NT2/D1 (cell line): ENCODE results near the gene SEPTIN8.

Experiments
- DNase-seq: peaks from one replicate; pipeline ENCODE4 v3.0.0-alpha.2; 2011; ENCODE audit warnings: low read depth, low spot score
- H3K27me3 ChIP-seq: 2 replicates; pipeline ENCODE4 v1.6.0; 2011; ENCODE audit warnings: mild to moderate bottlenecking; ENCODE audit not compliant: insufficient read length, insufficient read depth
- H3K36me3 ChIP-seq: 2 replicates; pipeline ENCODE4 v1.6.1; 2011; ENCODE audit warnings: mild to moderate bottlenecking, low read length, mixed read lengths; ENCODE audit not compliant: insufficient read depth, insufficient read length
- H3K4me1 ChIP-seq: 2 replicates; pipeline ENCODE4 v1.5.1; 2011; ENCODE audit not compliant: insufficient read depth, insufficient read length
- H3K4me3 ChIP-seq: 2 replicates; pipeline ENCODE4 v1.5.1; 2011; ENCODE audit warnings: low read depth; ENCODE audit not compliant: insufficient read length
- H3K9ac ChIP-seq: 2 replicates; pipeline ENCODE4 v1.6.0; 2011; ENCODE audit warnings: low read depth; ENCODE audit not compliant: insufficient read length
- H3K9me3 ChIP-seq: 2 replicates; pipeline ENCODE4 v1.5.1; 2011; ENCODE audit warnings: mild to moderate bottlenecking, low read length; ENCODE audit not compliant: insufficient read depth
- SUZ12 ChIP-seq: IDR thresholded peaks from 2 replicates; pipeline ENCODE4 v1.6.1; 2011; ENCODE audit not compliant: insufficient read length, insufficient read depth; ENCODE audit errors: extremely low read depth
- YY1 ChIP-seq: IDR thresholded peaks from 2 replicates; pipeline ENCODE4 v1.6.1; 2011; ENCODE audit not compliant: insufficient read length, insufficient read depth
- ZNF274 ChIP-seq: IDR thresholded peaks from 2 replicates; pipeline ENCODE4 v1.6.1; 2011; ENCODE audit warnings: mild to moderate bottlenecking, low read depth, low read length

The SEPTIN8 gene

DNA sequence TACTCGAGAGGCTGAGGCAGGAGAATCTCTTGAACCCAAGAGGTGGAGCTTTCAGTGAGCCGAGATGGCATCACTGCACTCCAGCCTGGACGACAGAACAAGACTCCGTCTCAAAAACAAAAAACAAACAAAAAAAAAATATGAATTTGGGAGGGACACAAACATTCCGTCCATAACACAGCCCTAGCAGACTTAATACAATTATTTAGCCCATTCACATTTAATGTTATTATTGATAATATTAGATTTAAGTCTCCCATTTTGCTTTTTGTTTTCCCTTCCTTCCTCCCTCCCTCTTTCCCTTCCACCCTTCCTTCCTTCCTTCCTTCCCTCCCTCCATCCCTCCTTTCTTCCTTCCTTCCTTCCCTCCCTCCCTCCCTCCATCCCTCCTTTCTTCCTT lies 34.4 kb downstream of the SEPTIN8 start:
- no peaks in the 10 kb centered on the region for H3K36me3 ChIP-seq
- H3K27me3 ChIP-seq = peaks cover 25% of the 10 kb centered on the region
- no peaks in the 10 kb centered on the region for H3K4me1 ChIP-seq
- TF ChIP-seq SUZ12 = no peak
- no peak for TF ChIP-seq YY1
- TF ChIP-seq ZNF274 = no peak
- no peak for DNase-seq
- H3K9me3 ChIP-seq = no peaks in the 10 kb centered on the region; the same call in 1 of the 2 replicates
- no peak overlapping the region for H3K9ac ChIP-seq
- H3K4me3 ChIP-seq = no peak overlapping the region

DNA sequence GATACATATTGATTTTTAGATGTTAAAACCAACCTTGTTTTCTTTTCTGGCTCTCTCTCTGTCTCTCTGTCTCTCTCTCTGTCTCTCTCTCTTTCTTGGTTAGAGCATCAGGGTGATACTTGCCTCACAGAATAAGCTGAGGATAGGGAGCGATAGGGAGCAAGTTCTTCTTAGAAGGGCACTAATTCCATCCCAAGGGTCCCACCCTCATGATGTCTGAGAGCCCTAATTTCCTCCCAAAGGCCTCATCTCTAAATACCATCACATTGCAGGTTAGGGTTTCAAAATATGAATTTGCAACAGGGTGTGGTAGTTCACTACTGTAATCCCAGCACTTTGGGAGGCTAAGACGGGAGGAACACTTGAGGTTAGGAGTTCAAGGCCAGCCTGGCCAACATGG lies 34.9 kb downstream of the SEPTIN8 start:
- H3K4me3 ChIP-seq = no peak overlapping the region
- no peaks in the 10 kb centered on the region for H3K36me3 ChIP-seq
- TF ChIP-seq SUZ12 (no peak), ZNF274 (no peak), YY1 (no peak)

DNA sequence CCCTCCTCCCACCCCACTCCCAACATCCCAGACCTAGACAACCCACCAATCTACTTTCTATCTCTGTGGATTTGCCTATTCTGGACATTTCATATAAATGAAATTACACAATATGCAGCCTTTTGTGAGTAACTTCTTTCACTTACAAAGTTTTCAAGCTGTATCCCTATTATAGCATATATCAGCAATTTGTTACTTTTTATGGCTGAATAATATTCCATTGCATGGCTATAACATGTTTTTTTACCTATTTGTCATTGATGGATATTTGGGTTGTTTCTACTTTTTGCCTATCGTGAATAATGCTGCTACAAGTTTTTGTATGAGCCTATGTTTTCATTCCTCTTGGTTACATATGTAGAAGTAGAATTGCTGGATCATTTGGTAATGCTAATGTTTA lies 37.8 kb downstream of the SEPTIN8 start:
- no peak for DNase-seq
- no peaks in the 10 kb centered on the region; the same call in 1 of the 2 replicates for H3K9me3 ChIP-seq
- H3K4me3 ChIP-seq = no peak overlapping the region
- no peak overlapping the region for H3K9ac ChIP-seq
- TF ChIP-seq YY1 = no peak
- no peak for TF ChIP-seq ZNF274
- no peak for TF ChIP-seq SUZ12
- no peaks in the 10 kb centered on the region for H3K36me3 ChIP-seq
- peaks cover 9% of the 10 kb centered on the region for H3K27me3 ChIP-seq
- H3K4me1 ChIP-seq = no peaks in the 10 kb centered on the region

More for the DNA sequence above, 34.9 kb downstream of the SEPTIN8 start:
- no peak overlapping the region for H3K9ac ChIP-seq
- no peaks in the 10 kb centered on the region; the same call in 1 of the 2 replicates for H3K9me3 ChIP-seq
- no peaks in the 10 kb centered on the region for H3K4me1 ChIP-seq
- no peak for DNase-seq
- peaks cover 20% of the 10 kb centered on the region for H3K27me3 ChIP-seq

DNA sequence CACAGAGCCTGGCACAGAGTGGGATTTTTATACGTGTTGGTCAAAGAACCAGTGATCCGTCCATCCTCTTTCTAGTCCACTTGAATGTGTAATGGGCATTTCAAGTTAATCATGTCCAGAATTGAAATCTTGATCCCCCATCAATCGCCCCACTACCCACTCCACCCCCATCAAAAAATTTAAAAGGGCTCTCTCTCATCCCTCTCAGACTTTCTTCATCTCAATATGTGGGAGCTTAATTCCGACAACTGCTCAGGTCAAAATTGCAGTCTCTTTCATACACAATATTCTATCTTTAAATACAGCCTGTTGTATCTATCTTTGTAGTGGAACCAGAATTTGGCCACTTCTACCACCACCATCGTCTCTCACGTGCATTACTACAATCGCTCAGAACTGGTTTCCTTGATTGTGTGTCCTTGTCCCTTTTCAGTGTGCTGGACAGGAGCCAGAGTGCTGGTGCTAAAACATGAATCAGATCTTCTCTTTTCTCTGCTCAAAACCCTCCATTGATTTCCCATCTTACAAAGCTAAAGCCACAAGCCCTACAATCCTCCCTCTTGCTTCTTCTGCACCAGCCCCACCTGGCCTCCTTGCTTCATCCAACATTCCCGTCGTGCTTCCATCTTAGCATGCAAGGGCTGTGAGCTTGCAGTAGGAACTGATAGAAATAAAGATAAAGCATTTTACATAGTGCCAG lies 38.9 kb downstream of the SEPTIN8 start:
- no peak for DNase-seq
- H3K9me3 ChIP-seq = no peaks in the 10 kb centered on the region; the same call in 1 of the 2 replicates
- H3K27me3 ChIP-seq = peaks cover 9% of the 10 kb centered on the region
- peak overlapping the region; percentile 21 for H3K9ac ChIP-seq
- H3K36me3 ChIP-seq = peaks cover 2% of the 10 kb centered on the region
- TF ChIP-seq YY1 (no peak), ZNF274 (no peak), SUZ12 (no peak)
- no peaks in the 10 kb centered on the region for H3K4me1 ChIP-seq
- no peak overlapping the region for H3K4me3 ChIP-seq

DNA sequence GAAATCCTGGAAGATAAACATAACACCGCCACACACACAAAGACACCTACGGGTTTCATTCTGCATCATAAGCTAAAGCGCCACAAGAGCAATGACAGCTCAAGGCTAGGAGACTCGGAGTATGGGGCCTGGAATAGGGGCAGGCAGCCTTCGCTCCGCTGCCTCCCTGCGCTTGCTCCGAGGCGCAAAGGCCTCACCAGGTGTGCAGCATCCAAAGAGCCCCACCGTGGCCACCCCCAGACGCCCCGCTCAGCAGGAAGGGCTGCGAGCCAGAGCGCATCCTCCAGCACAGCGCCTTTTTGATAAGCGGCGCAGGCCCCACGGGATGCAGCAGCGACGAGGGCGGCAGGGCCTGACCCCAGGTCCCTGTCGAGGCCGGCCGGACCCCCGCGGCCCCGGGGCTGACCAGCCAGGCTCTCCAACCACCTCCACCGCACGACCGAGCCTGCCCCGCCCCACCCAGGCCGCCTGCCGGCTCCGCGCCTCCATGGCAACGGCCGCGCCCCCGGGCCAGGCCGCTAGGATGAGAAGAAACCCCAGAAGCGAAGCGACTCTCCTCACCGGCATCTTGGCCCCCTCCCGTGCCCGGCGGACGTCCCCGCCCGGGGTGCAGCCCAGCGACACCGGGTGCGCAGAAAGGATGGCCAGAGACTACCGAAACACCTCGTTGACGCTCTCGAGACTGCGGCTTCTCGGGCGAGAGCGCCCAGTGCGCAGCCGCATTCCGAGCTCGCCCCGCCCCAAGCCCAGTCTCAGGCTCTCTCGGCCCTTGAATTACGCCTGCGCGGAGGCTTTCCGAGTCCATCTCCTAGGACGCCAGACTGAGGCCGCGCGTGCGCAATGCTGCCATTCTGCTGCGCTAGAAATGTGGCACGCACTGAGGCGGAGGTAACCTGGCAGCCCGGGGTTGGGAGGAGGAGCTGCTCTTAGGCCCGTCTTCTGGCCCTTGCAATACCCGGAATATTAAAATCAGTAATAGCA lies 39.9 kb downstream of the SEPTIN8 start, which contains the start of gene KIF3A:
TSS of gene KIF3A (minus strand) at position 694 of the 981 bp plus-strand sequence. CDS start at position 567, 127 bp downstream.
- peak; percentile 88 for DNase-seq
- Histone ChIP-seq H3K4me1 (no peaks in the 10 kb centered on the region), H3K4me3 (peak within 1 kb of the TSS; percentile 69), H3K9me3 (no peaks in the 10 kb centered on the region; the same call in 1 of the 2 replicates), H3K27me3 (peaks cover 9% of the 10 kb centered on the region), H3K36me3 (peaks cover 4% of the 10 kb centered on the region), H3K9ac (peak within 1 kb of the TSS; percentile 80)
- TF ChIP-seq ZNF274 (no peak), YY1 (no peak), SUZ12 (no peak)

DNA sequence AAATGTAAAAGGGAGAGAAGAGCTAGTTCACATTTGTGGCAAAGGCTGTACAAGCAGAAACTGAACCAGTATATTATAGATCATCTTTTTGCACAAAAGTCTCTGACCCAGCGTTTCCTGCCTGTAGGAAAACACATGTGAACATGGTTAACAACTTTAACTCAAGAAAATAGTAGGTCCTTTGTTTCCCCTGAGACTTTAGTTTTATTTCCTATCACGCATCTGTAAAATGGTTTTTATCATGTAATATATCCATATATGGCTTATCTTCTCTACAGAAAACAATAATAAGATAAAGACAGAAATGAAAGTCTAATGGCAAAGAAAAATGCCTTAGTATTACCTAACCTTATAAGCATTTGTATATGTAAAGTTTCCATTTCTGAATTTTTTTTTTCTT lies 42.4 kb downstream of the SEPTIN8 start:
- Histone ChIP-seq H3K9ac (no peak overlapping the region), H3K36me3 (peaks cover 4% of the 10 kb centered on the region), H3K9me3 (no peaks in the 10 kb centered on the region), H3K4me1 (no peaks in the 10 kb centered on the region), H3K4me3 (no peak overlapping the region), H3K27me3 (peaks cover 9% of the 10 kb centered on the region)
- DNase-seq = no peak
- TF ChIP-seq YY1 = no peak
